PC-9 (cell line): ENCODE results near the gene SP100.

Experiments used
- EZH2 ChIP-seq: fragments of 200-600 bp; sonication (generic); IDR thresholded peaks from 2 replicates; pipeline ENCODE4 v1.8.0; 2017; ENCODE audit warnings: antibody characterized with exemption, low read depth
- TF ChIP-seq, protein P1 (sequence below): fragments of 200-600 bp; sonication (generic); conservative IDR thresholded peaks from 2 replicates; pipeline ENCODE4 v1.6.1; 2017; ENCODE audit warnings: mixed run types, antibody characterized with exemption, mild to moderate bottlenecking, moderate library complexity

DNA sequence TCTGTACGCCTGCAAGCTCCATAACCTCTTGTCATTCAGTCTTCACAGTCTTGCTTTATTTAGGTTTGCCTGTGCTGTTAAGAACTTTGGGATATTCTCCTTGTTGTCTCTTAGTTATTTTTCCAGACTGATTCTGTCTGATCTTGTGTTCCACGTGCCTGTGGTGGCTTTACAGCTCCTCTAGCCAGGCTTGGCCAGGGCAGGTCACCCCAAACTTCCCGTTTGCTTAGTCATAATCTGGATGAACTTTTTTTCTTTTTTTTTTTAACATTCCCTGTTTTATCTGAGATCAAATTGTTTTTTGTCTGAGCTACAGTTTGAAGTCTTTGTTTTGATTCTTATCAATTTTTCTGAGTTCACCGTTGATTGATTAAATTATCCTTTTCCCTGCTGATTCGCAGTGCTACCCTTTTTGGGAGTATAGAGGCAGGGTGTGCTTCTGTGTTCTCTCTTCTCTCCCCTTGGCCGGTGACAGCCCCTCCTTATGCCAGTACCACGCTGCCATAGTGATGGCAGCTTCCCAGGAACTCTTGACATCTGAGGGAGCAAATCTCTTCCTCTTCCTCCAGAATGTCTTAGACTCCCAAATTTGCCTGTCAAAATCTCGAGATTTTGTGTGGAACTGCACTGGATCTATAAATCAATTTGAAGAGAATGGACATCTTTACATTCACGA, 2.5 kb downstream of the SP100 start:
- TF ChIP-seq, protein P1, sequence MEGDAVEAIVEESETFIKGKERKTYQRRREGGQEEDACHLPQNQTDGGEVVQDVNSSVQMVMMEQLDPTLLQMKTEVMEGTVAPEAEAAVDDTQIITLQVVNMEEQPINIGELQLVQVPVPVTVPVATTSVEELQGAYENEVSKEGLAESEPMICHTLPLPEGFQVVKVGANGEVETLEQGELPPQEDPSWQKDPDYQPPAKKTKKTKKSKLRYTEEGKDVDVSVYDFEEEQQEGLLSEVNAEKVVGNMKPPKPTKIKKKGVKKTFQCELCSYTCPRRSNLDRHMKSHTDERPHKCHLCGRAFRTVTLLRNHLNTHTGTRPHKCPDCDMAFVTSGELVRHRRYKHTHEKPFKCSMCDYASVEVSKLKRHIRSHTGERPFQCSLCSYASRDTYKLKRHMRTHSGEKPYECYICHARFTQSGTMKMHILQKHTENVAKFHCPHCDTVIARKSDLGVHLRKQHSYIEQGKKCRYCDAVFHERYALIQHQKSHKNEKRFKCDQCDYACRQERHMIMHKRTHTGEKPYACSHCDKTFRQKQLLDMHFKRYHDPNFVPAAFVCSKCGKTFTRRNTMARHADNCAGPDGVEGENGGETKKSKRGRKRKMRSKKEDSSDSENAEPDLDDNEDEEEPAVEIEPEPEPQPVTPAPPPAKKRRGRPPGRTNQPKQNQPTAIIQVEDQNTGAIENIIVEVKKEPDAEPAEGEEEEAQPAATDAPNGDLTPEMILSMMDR = no peak
- no peak for TF ChIP-seq EZH2
